ENCODE results near the gene OPCML.

DNA sequence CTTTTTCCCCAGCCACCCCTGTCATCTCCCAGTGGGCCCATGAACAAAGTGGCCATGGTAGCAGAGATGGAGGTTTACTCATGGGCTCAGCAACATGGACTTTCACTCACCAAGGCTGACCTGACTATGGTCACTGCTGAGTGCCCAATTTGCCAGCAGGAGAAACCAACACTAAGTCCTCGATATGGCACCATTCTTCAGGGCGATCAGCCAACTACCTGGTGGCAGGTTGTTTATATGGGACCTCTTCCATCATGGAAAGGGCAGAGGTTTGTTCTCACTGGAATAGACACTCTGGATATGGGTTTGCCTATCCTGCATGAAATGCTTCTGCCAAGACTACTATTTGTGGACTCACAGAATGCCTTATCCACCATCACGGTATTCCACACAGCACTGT lies 1152.8 kb downstream of the OPCML start:
- TF ChIP-seq, protein P1, sequence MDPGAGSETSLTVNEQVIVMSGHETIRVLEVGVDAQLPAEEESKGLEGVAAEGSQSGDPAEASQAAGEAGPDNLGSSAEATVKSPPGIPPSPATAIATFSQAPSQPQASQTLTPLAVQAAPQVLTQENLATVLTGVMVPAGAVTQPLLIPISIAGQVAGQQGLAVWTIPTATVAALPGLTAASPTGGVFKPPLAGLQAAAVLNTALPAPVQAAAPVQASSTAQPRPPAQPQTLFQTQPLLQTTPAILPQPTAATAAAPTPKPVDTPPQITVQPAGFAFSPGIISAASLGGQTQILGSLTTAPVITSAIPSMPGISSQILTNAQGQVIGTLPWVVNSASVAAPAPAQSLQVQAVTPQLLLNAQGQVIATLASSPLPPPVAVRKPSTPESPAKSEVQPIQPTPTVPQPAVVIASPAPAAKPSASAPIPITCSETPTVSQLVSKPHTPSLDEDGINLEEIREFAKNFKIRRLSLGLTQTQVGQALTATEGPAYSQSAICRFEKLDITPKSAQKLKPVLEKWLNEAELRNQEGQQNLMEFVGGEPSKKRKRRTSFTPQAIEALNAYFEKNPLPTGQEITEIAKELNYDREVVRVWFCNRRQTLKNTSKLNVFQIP (CRISPR knock-in tag; IDR thresholded peaks at IDR 0.05; ENCODE audit: borderline replicate concordance, low read depth): no peak
- TF ChIP-seq ZNF70 (CRISPR knock-in tag; IDR thresholded peaks at IDR 0.05) (no peak), PPARA (CRISPR knock-in tag; IDR thresholded peaks at IDR 0.05; ENCODE audit: borderline replicate concordance) (no peak), ISL1 (CRISPR knock-in tag; IDR thresholded peaks at IDR 0.05) (no peak), ARNTL (CRISPR knock-in tag; IDR thresholded peaks at IDR 0.05; ENCODE audit: borderline replicate concordance, low read depth) (no peak), TCF4 (CRISPR knock-in tag; IDR thresholded peaks at IDR 0.05; ENCODE audit: borderline replicate concordance) (no peak), ZFP3 (CRISPR knock-in tag; IDR thresholded peaks at IDR 0.05) (no peak), ZC3H10 (CRISPR knock-in tag; IDR thresholded peaks at IDR 0.05) (no peak), RARB (CRISPR knock-in tag; IDR thresholded peaks at IDR 0.05) (no peak)
- TF ChIP-seq, protein P2, sequence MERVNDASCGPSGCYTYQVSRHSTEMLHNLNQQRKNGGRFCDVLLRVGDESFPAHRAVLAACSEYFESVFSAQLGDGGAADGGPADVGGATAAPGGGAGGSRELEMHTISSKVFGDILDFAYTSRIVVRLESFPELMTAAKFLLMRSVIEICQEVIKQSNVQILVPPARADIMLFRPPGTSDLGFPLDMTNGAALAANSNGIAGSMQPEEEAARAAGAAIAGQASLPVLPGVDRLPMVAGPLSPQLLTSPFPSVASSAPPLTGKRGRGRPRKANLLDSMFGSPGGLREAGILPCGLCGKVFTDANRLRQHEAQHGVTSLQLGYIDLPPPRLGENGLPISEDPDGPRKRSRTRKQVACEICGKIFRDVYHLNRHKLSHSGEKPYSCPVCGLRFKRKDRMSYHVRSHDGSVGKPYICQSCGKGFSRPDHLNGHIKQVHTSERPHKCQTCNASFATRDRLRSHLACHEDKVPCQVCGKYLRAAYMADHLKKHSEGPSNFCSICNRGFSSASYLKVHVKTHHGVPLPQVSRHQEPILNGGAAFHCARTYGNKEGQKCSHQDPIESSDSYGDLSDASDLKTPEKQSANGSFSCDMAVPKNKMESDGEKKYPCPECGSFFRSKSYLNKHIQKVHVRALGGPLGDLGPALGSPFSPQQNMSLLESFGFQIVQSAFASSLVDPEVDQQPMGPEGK (CRISPR knock-in tag; IDR thresholded peaks at IDR 0.05; ENCODE audit: borderline replicate concordance): no peak

Data from SK-N-SH treated with all-trans-retinoic acid at 6 μM for 48 hours (cell line).